ENCODE results near the gene PLCD4. TPM values are rescaled to one million over a fixed set of nuclear protein-coding genes. Genes with fewer than 3 reads are reported as not detected.

The PLCD4 gene
- total and polyA plus RNA-seq, 2 experiments from 2014 or later, result 1.3 to 1.6 TPM

- in situ Hi-C loops (cut with MboI), result no loop called here
- Histone ChIP-seq H3K36me3 (ENCODE audit: low read depth) (peaks cover 5% of the 10 kb centered on the region; the same call in 1 of the 2 replicates), H2AFZ (no peak overlapping the region), H3K4me3 (no peak overlapping the region), H3K27ac (no peak overlapping the region), H3K27me3 (replicated peaks; ENCODE audit: insufficient read depth) (no peaks in the 10 kb centered on the region), H4K20me1 (ENCODE audit: insufficient read depth) (no peaks in the 10 kb centered on the region), H3K9me3 (ENCODE audit: low read depth) (no peaks in the 10 kb centered on the region), H3K9me2 (ENCODE audit: insufficient read depth) (no peaks in the 10 kb centered on the region), H3K4me2 (ENCODE audit: unreplicated experiment) (no peak overlapping the region), H3K4me1 (ENCODE audit: insufficient read depth) (peaks cover 4% of the 10 kb centered on the region), H3K79me2 (ENCODE audit: insufficient read depth) (no peaks in the 10 kb centered on the region), H3K9ac (no peak overlapping the region), H3F3A (ENCODE audit: insufficient read depth) (no peaks in the 10 kb centered on the region)
- DNase-seq, result peak; percentile 31
- TF ChIP-seq EZH2 (IDR thresholded peaks at IDR 0.05; ENCODE audit: insufficient read depth, poor library complexity, severe bottlenecking), result no peak
- no peak for TF ChIP-seq EZH2phosphoT487 (IDR thresholded peaks at IDR 0.05; ENCODE audit: insufficient read depth, low read depth)
- WGBS, 2 experiments (ENCODE audit: low coverage in 1 of 2, low lambda C conversion rate in 2 of 2, missing lambda C conversion rate in 2 of 2), result 50 to 52% methylated on average over 4 of the region's 4 CpGs
Measured at GRCh38 chr2:218631837-218632236, 24.1 kb downstream of the PLCD4 start.

- peaks cover 23% of the 10 kb centered on the region for H3K36me3 ChIP-seq (ENCODE audit: low read depth)
- TF ChIP-seq EZH2 (IDR thresholded peaks at IDR 0.05; ENCODE audit: insufficient read depth, poor library complexity, severe bottlenecking) (no peak), EZH2phosphoT487 (IDR thresholded peaks at IDR 0.05; ENCODE audit: insufficient read depth, low read depth) (no peak)
- H3K9me3 ChIP-seq (ENCODE audit: low read depth), result no peaks in the 10 kb centered on the region
- H3K4me3 ChIP-seq, result no peak overlapping the region
- no peak overlapping the region for H3K4me2 ChIP-seq (ENCODE audit: unreplicated experiment)
- no peak overlapping the region for H2AFZ ChIP-seq
- WGBS, 2 experiments (ENCODE audit: low coverage in 1 of 2, low lambda C conversion rate in 2 of 2, missing lambda C conversion rate in 2 of 2), result 83 to 92% methylated on average over 5 of the region's 5 CpGs
- no peaks in the 10 kb centered on the region for H3K79me2 ChIP-seq (ENCODE audit: insufficient read depth)
- H4K20me1 ChIP-seq (ENCODE audit: insufficient read depth), result no peaks in the 10 kb centered on the region
- H3K27ac ChIP-seq, result no peak overlapping the region
- no peaks in the 10 kb centered on the region for H3K9me2 ChIP-seq (ENCODE audit: insufficient read depth)
- in situ Hi-C loops (cut with MboI), result no loop called here
- H3F3A ChIP-seq (ENCODE audit: insufficient read depth), result no peaks in the 10 kb centered on the region
- peaks cover 4% of the 10 kb centered on the region for H3K4me1 ChIP-seq (ENCODE audit: insufficient read depth)
- H3K27me3 ChIP-seq (replicated peaks; ENCODE audit: insufficient read depth), result no peaks in the 10 kb centered on the region
- DNase-seq, result no peak
- H3K9ac ChIP-seq, result no peak overlapping the region
Measured at GRCh38 chr2:218635719-218636118, 28.0 kb downstream of the PLCD4 start.

- no peaks in the 10 kb centered on the region for H4K20me1 ChIP-seq (ENCODE audit: insufficient read depth)
- no peaks in the 10 kb centered on the region for H3K9me2 ChIP-seq (ENCODE audit: insufficient read depth)
- H3K9me3 ChIP-seq (ENCODE audit: low read depth), result no peaks in the 10 kb centered on the region
- WGBS, 2 experiments (ENCODE audit: low coverage in 1 of 2, low lambda C conversion rate in 2 of 2, missing lambda C conversion rate in 2 of 2), result 98% methylated on average over 18 of the region's 18 CpGs
- H3F3A ChIP-seq (ENCODE audit: insufficient read depth), result no peaks in the 10 kb centered on the region
- H2AFZ ChIP-seq, result no peak overlapping the region
- no peaks in the 10 kb centered on the region for H3K79me2 ChIP-seq (ENCODE audit: insufficient read depth)
- DNase-seq, result no peak
- H3K27me3 ChIP-seq (replicated peaks; ENCODE audit: insufficient read depth), result no peaks in the 10 kb centered on the region
- H3K27ac ChIP-seq, result no peak overlapping the region
- H3K9ac ChIP-seq, result no peak overlapping the region
- no peak for TF ChIP-seq EZH2 (IDR thresholded peaks at IDR 0.05; ENCODE audit: insufficient read depth, poor library complexity, severe bottlenecking)
- TF ChIP-seq EZH2phosphoT487 (IDR thresholded peaks at IDR 0.05; ENCODE audit: insufficient read depth, low read depth), result no peak
- H3K4me3 ChIP-seq, result no peak overlapping the region
- H3K4me2 ChIP-seq (ENCODE audit: unreplicated experiment), result no peak overlapping the region
- H3K4me1 ChIP-seq (ENCODE audit: insufficient read depth), result no peaks in the 10 kb centered on the region
- peaks cover 23% of the 10 kb centered on the region for H3K36me3 ChIP-seq (ENCODE audit: low read depth)
- in situ Hi-C loops (cut with MboI), result no loop called here
Measured at GRCh38 chr2:218638372-218638771, 30.7 kb downstream of the PLCD4 start.

- no peak for DNase-seq
- in situ Hi-C loops (cut with MboI), result no loop called here
- Histone ChIP-seq H3K4me3 (no peak overlapping the region), H3K27ac (no peak overlapping the region), H3K9ac (no peak overlapping the region), H2AFZ (no peak overlapping the region), H3K9me2 (ENCODE audit: insufficient read depth) (no peaks in the 10 kb centered on the region), H4K20me1 (ENCODE audit: insufficient read depth) (no peaks in the 10 kb centered on the region), H3K9me3 (ENCODE audit: low read depth) (no peaks in the 10 kb centered on the region), H3K27me3 (replicated peaks; ENCODE audit: insufficient read depth) (no peaks in the 10 kb centered on the region), H3K4me2 (ENCODE audit: unreplicated experiment) (no peak overlapping the region), H3K36me3 (ENCODE audit: low read depth) (peaks cover 18% of the 10 kb centered on the region), H3K79me2 (ENCODE audit: insufficient read depth) (no peaks in the 10 kb centered on the region), H3F3A (ENCODE audit: insufficient read depth) (peaks cover 4% of the 10 kb centered on the region; the same call in 1 of the 2 replicates), H3K4me1 (ENCODE audit: insufficient read depth) (peaks cover 10% of the 10 kb centered on the region; the same call in 1 of the 2 replicates)
- WGBS, 2 experiments (ENCODE audit: low coverage in 1 of 2, low lambda C conversion rate in 2 of 2, missing lambda C conversion rate in 2 of 2), result 91% methylated on average over 18 of the region's 18 CpGs
- TF ChIP-seq EZH2 (IDR thresholded peaks at IDR 0.05; ENCODE audit: insufficient read depth, poor library complexity, severe bottlenecking) (no peak), EZH2phosphoT487 (IDR thresholded peaks at IDR 0.05; ENCODE audit: insufficient read depth, low read depth) (no peak)
Measured at GRCh38 chr2:218642121-218642656, 34.5 kb downstream of the PLCD4 start.

Data from GM23248 (cell line).